NK-92 treated with Interleukin-12 subunit alpha and Interleukin-12 subunit beta, amount 100 ng/mL, for 24 hours (cell line): ENCODE data around the gene DYNC2LI1.

Experiments
- DNase-seq: peaks from one replicate; lab custom pipeline; 2025; lab: John Stamatoyannopoulos, UW

Gene DYNC2LI1

DNA sequence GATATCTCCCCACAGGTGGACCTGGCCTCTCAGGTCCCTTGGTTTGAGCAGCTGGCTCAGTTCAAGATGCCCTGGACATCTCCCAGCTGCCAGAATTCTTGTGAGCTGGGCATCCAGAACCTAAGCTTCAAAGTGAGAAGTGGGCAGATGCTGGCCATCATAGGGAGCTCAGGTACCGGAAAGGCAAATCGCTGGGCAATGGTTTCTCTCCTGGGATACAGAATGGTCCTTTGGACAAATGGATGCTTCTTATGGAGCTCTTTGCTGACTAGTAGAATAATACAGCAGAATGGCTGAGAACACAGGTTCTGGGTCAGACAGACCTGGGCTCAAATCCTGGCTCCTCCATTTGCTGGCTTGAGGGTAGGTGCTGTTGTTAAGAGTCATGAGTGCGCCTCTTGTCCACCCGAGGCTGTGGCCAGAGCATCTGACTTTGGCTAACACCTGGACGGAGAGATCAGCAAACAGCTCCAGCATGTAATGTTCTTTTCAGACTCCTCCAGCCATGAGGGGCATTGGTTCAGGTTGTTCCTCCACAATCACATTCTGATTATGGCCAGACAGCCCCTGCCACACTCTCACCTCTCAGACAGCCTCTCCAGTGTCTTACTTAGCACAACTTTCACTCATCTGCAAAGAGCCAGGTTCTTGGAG is 72.4 kb downstream of the DYNC2LI1 start:
- no peak for DNase-seq

DNA sequence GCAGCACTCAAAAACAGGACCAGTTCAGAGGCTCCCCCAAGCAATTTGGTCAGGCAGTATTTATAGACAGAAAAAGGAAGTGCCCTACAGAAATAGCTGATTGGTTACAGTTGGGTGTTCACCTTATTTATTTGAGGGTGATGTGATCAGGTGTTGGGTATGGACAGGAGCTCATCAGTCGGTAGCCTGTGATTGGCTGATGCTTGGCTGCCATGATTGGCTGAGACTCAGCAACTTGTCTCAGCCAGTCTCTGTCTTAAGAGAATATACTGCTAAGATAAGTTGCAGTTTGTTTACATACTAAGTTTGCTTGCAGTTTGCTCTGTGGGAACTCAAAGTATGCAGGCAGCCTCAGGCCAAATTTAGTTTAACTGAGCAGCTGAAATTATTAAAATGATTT is 74.4 kb downstream of the DYNC2LI1 start:
- no peak for DNase-seq

DNA sequence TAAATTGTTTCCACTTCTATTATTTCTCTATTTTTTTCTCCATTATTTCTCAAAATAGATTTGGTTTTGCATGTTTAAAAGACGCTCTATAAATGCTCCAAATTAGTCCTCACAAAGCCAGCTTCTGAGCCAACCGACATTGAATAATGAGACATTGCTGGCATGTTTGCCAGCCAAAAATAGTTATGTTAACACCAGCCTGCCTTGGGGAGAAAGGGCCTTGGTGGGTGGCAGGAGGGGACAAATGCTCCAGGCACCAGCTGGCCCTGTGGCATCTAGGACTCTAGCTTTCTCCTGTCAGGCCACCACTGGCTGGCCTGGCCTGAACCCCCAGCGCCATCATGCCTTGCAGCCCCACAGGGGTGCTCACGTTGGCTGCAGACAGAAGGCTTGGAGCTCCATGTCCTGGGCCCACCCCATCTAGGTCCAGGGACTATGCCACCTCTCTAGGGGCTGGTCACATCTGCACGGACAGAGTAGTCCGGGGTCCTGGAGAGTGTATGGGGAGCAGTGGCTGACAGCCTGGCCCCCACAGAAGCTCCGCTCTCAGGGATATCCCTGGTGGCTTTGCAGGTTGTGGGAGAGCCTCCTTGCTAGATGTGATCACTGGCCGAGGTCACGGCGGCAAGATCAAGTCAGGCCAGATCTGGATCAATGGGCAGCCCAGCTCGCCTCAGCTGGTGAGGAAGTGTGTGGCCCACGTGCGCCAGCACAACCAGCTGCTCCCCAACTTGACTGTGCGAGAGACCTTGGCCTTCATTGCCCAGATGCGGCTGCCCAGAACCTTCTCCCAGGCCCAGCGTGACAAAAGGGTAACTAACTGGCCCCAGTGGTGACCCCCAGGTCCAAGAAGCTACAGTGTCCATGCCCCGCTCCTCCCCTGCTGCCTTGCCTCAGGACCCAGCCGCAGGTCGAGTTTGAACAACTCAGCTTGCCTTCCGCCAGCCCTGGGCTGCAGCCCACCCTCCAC is 77.5 kb downstream of the DYNC2LI1 start:
- no peak for DNase-seq

DNA sequence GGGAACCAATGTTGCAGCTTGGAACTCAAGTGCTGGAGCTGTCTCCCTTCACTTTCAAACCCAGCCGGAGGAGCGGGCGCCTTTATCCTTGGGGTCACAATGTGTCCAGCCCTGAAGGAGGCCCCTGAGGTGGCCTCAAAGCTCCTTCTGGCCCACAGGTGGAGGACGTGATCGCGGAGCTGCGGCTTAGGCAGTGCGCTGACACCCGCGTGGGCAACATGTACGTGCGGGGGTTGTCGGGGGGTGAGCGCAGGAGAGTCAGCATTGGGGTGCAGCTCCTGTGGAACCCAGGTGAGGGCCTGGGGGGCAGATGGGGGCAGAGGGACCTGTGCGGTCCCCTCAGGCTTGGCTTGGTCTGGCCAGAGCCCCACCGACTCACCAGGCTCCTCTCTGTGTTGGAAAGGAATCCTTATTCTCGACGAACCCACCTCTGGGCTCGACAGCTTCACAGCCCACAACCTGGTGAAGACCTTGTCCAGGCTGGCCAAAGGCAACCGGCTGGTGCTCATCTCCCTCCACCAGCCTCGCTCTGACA is 78.4 kb downstream of the DYNC2LI1 start:
- no peak for DNase-seq

DNA sequence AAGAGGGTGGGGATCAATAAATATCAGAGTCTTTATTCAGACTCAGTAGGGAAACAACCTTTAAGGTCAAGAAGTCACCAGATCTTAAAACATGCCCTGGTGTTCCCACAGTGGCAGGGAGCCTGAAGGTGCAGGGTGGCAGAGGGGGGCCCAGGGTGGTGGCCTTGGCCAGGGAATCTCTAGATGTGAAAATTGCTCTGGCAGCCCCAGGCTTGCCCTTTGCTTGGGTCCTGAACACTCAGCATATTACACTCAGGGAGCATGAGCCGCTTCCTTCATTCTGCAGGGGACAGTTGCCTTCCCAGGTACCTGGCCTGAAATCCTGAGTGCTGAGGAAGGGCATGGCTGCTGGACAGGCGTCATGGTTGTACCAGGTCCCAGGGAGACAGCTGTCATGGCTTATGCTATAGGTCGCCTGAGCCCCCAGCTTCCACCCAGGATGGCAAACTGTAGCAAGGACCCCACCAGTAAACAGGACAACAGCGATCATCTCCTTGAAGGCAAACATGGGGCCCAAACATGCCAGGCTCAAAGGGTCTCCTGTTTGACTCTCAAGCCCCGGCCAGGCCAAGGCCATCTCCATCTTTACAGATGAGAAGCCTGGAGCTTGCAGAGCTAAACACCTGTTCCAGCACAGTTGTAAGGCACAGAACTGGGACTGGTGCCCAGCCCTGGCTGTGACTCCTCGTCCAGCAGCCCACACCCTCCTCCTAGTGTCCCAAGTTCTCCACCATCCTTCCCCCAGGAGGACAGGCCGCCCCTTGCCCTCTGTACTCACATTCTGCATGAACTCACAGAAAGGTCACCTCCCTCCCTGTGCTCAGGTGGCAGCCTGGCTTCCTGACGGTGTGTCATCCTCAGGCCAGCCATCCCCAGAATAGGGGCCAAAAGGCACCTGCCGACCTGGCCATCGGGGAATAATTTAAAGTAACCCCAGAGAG is 79.6 kb downstream of the DYNC2LI1 start:
- DNase-seq = no peak

DNA sequence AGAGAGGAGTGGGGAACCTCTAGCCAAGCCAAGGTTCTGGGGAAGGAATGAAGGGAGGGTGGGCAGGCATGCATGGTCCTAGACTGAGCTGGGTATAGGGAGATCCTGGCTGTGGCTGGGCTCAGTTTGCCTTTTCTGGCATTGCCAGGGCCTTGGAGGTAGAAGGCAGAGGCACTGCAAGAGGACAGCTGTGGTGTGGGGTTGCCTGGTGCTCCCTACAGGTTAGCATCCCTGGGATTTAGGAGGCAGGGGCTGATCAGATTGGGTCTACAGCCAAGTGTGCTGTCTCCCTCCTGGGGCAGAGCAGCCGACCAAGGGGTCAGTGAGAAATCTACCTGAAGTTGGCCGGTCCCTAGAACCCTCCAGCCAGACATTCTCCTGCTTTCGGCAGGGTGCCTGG is 80.8 kb downstream of the DYNC2LI1 start:
- DNase-seq = no peak

DNA sequence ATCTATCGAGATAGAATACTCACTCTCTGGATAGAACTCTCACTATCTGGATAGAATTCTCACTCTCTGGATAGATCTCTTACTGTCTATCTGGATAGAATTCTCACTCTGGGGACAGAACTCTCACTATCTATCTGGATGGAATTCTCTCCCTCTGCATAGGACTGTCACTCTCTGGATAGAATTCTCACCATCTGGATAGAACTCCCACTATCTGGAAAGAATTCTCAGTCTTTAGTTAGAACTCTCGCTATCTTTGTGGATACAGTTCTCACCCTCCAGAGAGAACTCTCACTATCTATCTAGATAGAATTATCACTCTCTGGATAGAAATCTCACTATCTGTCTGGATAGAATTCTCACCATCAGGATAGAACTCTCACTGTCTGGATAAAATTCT is 81.5 kb downstream of the DYNC2LI1 start:
- no peak for DNase-seq
